Ovary (tissue), 9 donors: ENCODE data around the gene AFF3. TPM values are rescaled to one million over a fixed set of nuclear protein-coding genes. Genes with fewer than 3 reads are reported as not detected.
A peak's percentile ranks its signal among the peaks of the same experiment; 100 is the strongest.

Experiments used
- DNase-seq, 5 donors: peaks; one replicate each; pipeline ENCODE4 v3.0.0-alpha.2; 2019 to 2020
- H3K27ac ChIP-seq, 2 donors: fragments of 200-600 bp; one replicate each; pipeline versions ENCODE4 v1.5.1 to v1.8.0; 2019 to 2022
- H3K27me3 ChIP-seq: fragments of 200-600 bp; one replicate; pipeline ENCODE4 v1.8.0; 2022
- H3K36me3 ChIP-seq: fragments of 200-600 bp; sonication (generic); one replicate; pipeline ENCODE4 v1.5.1; 2019
- H3K4me1 ChIP-seq: one replicate; pipeline ENCODE4 v1.8.1; 2013; ENCODE audit warnings: mild to moderate bottlenecking, moderate library complexity; ENCODE audit not compliant: insufficient read depth
- H3K4me3 ChIP-seq: fragments of 200-600 bp; sonication (generic); one replicate; pipeline ENCODE4 v1.5.1; 2017
- H3K9me3 ChIP-seq, 2 donors: fragments of 200-600 bp in 1 of 2; sonication (generic) in 1 of 2; one replicate each; pipeline versions ENCODE4 v1.5.1 to v1.8.1; 2013 to 2019; ENCODE audit warnings: mild to moderate bottlenecking in 1 of 2, moderate library complexity in 1 of 2
- EP300 ChIP-seq: sonication (generic); formaldehyde crosslinking; IDR thresholded peaks from one replicate; pipeline ENCODE4 v1.6.1; 2017; ENCODE audit warnings: antibody characterized with exemption
- POLR2A ChIP-seq: fragments of 450-650 bp; IDR thresholded peaks from one replicate; pipeline ENCODE4 v1.6.1; 2017; ENCODE audit warnings: antibody characterized with exemption, mild to moderate bottlenecking, moderate library complexity
- WGBS, 3 donors: extraction: QIAGEN DNeasy Blood & Tissue Kit in 1 of 3; methylation state at CpG; one replicate each; pipeline versions ENCODE4 v1.1.5 to v1.1.7; 2013 to 2017; 5-methylcytosine and 5-hydroxymethylcytosine counted together
- intact Hi-C, 4 donors: fragments of 100-400 bp; cut with DNase I; formaldehyde crosslinking; loops; one replicate each; pipeline versions ENCODE4 v1.11.0 to v1.15.1; 2022 to 2023
- polyA plus RNA-seq, 2 donors: library from polyadenylated mRNA; stranded (reverse); fragments of 200-250 nt in 1 of 2; fragments of 350-450 nt in 1 of 2; fragmentation: Illumina TruSeq in 1 of 2; extraction: RNeasy Lipid Tissue Mini Kit (QIAGEN cat#74804) in 1 of 2; gene quantifications; one replicate each; pipeline ENCODE4 v1.2.3, GENCODE V29; 2013 to 2014
- total RNA-seq, 7 donors: library from RNA; depleted of rRNA in 2 of 7; stranded (reverse); fragments of >200 nt in 2 of 7; fragmentation: NEBNext Ultra II Directional in 3 of 7; extraction: Animal tissue kit (Norgen Biotek cat#: 25700) in 3 of 7; gene quantifications; one replicate each; pipeline versions ENCODE4 v1.1.0 to v1.2.4, GENCODE V29; 2016 to 2023
- TF ChIP-seq, protein P1 (sequence below), 3 donors: fragments of 450-650 bp in 2 of 3; fragments of 200-600 bp in 1 of 3; IDR thresholded peaks; one replicate each; pipeline versions ENCODE4 v1.5.1 to v1.8.0; 2016 to 2022; ENCODE audit warnings: antibody characterized with exemption in 3 of 3, mild to moderate bottlenecking in 1 of 3
- donor health status: DM: no; HTN: no; CAD: no; lungs with moderate emphysema.
- donor health status: DM: no; HTN: no; CAD: no.
- donor health status: Bipolar disorder and iron deficiency.
- donor health status: DM: yes; HTN: yes; CAD: no.
- donor health status: DM: no; HTN: no; CAD: no.
- donor health status: DM: yes; HTN: yes; CAD: no.

AFF3 gene
- total and polyA plus RNA-seq, 9 donors = 5.9 to 40.8 (median 25.7) TPM

DNA sequence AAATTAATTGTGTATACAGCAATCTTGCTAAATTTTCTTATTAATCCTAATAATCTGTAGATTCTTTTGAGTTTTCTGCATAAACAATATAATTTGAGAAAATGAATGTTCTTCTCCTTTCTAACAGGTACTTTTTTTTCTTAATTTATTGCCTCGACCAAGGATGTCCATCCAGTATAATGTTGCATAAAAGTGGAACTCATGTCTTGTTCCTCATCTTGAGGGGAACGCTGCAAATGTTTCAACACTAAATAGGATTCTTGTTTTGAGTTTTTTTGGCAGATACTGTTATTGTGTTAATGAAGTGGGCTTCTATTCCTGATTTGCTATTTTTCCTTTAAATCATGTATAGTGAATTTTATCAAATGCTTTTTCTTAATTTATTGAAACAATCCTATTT, 408.2 kb downstream of the AFF3 start:
- WGBS, 3 donors = 74 to 84% (median 82%) methylated on average over 2 of the region's 2 CpGs
- intact Hi-C loops = no loop called here
- H3K4me1 ChIP-seq = no peaks in the 10 kb centered on the region
- no peaks in the 10 kb centered on the region for H3K27me3 ChIP-seq
- no peak overlapping the region for H3K27ac ChIP-seq
- TF ChIP-seq POLR2A = no peak
- TF ChIP-seq, protein P1, sequence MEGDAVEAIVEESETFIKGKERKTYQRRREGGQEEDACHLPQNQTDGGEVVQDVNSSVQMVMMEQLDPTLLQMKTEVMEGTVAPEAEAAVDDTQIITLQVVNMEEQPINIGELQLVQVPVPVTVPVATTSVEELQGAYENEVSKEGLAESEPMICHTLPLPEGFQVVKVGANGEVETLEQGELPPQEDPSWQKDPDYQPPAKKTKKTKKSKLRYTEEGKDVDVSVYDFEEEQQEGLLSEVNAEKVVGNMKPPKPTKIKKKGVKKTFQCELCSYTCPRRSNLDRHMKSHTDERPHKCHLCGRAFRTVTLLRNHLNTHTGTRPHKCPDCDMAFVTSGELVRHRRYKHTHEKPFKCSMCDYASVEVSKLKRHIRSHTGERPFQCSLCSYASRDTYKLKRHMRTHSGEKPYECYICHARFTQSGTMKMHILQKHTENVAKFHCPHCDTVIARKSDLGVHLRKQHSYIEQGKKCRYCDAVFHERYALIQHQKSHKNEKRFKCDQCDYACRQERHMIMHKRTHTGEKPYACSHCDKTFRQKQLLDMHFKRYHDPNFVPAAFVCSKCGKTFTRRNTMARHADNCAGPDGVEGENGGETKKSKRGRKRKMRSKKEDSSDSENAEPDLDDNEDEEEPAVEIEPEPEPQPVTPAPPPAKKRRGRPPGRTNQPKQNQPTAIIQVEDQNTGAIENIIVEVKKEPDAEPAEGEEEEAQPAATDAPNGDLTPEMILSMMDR (IDR thresholded peaks at IDR 0.05) = no peak
- no peak for TF ChIP-seq EP300
- H3K36me3 ChIP-seq = no peaks in the 10 kb centered on the region
- H3K9me3 ChIP-seq = no peaks in the 10 kb centered on the region
- DNase-seq = no peak
- H3K4me3 ChIP-seq = no peak overlapping the region

DNA sequence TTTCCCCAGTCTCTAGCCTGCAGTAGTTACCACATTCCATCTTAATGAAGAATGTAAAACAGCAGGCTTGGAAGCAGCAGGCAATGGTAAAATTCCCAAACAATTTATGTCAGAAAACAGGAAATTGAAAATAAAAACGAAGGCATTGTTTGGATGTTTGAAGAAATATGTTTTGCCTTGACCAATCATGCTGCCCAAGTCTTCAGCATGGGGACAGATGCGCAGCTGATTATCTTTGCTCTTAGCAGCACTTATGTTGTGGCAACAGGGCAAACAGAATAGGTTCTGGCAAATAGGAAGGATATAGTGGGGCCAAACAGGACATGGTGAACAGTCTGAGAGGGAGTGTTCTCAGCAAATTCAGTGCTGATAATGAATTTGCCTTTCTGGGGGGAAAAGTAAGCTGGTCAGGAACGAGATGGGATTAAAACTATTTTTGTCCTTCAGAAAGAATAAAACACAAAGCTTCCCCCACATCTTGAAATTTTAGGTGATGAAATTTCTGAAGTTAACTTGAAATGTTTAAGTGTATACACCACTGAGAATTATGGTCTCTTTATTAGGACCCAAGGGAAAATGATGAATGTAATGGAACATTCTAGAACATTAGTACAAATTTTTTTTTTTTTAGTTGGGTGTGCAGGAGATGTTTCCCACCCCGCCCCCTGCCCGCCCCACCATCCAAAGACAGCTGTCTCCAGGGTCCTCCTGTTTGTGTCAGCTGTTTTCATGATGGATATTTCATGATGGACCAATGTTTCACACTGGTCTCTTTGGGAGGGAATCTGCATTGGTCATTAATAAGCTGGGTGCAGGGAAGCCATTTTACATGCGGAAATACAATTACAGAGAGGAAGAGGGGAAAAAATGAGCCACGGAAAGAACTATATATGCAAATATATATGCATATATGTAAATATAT, 413.0 kb downstream of the AFF3 start:
- WGBS, 3 donors = 51 to 60% (median 57%) methylated on average over 7 of the region's 7 CpGs
- intact Hi-C loops = loop anchor here in 2 of 4 donors (5.0 to 10.0 kb wide), 2 partner anchors 475 to 488 kb away; no protein-coding TSS in a partner anchor
- H3K9me3 ChIP-seq = no peaks in the 10 kb centered on the region
- TF ChIP-seq EP300 = no peak
- TF ChIP-seq POLR2A = no peak
- TF ChIP-seq, protein P1 (IDR thresholded peaks at IDR 0.05) = no peak
- no peaks in the 10 kb centered on the region for H3K36me3 ChIP-seq
- no peaks in the 10 kb centered on the region for H3K27me3 ChIP-seq
- H3K27ac ChIP-seq = peak overlapping the region in 1 of 2 donors; percentile 24
- H3K4me1 ChIP-seq = no peaks in the 10 kb centered on the region
- H3K4me3 ChIP-seq = no peak overlapping the region
- no peak for DNase-seq

DNA sequence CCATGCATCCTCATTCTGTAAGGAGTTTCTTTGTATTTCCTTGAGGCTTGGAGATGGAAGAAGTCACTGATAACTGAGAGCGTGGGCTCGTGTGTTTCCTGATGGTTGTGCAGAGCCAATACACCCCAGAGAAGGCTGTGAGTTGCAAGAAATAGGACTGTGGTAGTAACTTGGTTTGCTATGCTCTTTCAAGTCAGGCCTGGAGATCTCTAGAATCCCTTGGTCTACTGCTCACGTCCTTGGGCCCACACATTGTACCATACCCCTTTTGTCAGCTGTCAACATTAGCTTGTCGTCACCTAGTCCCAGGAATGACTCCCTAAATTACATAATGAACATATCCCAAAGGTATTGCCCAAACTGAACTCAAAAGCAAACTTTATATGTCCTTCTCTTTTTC, 414.2 kb downstream of the AFF3 start:
- no peaks in the 10 kb centered on the region for H3K4me1 ChIP-seq
- DNase-seq = no peak
- no peak overlapping the region for H3K4me3 ChIP-seq
- TF ChIP-seq POLR2A = no peak
- TF ChIP-seq, protein P1 (IDR thresholded peaks at IDR 0.05) = no peak
- TF ChIP-seq EP300 = no peak
- H3K36me3 ChIP-seq = no peaks in the 10 kb centered on the region
- no peaks in the 10 kb centered on the region for H3K27me3 ChIP-seq
- intact Hi-C loops = loop anchor here in 2 of 4 donors (5.0 to 10.0 kb wide), 2 partner anchors 477 to 489 kb away; no protein-coding TSS in a partner anchor
- no peak overlapping the region for H3K27ac ChIP-seq
- 57 to 63% (median 63%) methylated on average over 4 of the region's 4 CpGs for WGBS, 3 donors
- no peaks in the 10 kb centered on the region for H3K9me3 ChIP-seq

DNA sequence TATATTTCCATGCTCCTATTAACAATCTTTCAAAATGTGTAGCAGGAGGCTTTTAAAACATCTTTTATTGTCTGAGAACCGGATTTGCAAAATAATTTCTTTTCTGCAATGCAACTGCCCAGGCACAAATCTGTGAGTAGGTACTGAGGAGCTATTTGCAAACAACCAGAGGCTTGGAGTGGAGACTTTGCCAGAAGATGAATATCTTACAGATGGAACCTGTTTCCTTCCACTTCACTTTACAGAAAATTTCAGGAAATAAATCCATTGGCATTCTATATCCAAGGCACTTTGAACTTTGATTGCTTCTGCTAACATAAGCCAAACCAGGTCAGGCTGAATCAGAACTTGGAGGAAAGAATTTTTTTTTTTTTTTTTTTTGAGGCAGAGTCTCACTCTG, 415.2 kb downstream of the AFF3 start:
- Histone ChIP-seq H3K4me3 (no peak overlapping the region), H3K27ac (no peak overlapping the region), H3K36me3 (no peaks in the 10 kb centered on the region), H3K9me3 (no peaks in the 10 kb centered on the region), H3K27me3 (no peaks in the 10 kb centered on the region), H3K4me1 (no peaks in the 10 kb centered on the region)
- intact Hi-C loops = loop anchor here in 2 of 4 donors (5.0 to 10.0 kb wide), 2 partner anchors 478 to 490 kb away; no protein-coding TSS in a partner anchor
- DNase-seq = no peak
- 32 to 39% (median 33%) methylated on average over 1 of the region's 1 CpG for WGBS, 3 donors
- TF ChIP-seq EP300 (no peak), POLR2A (no peak)
- TF ChIP-seq, protein P1 (IDR thresholded peaks at IDR 0.05) = no peak
